ENCODE data around the gene SNAPC4. TPM values are rescaled to one million over a fixed set of nuclear protein-coding genes. Genes with fewer than 3 reads are reported as not detected.
"Not testable (repeated sequence)": the region's sequence is repeated elsewhere in the genome, so short reads cannot be mapped to it uniquely, and the experiment has no call there.

The SNAPC4 gene
- total RNA-seq, 1 donor from 2014 or later: 10.5 TPM

DNA sequence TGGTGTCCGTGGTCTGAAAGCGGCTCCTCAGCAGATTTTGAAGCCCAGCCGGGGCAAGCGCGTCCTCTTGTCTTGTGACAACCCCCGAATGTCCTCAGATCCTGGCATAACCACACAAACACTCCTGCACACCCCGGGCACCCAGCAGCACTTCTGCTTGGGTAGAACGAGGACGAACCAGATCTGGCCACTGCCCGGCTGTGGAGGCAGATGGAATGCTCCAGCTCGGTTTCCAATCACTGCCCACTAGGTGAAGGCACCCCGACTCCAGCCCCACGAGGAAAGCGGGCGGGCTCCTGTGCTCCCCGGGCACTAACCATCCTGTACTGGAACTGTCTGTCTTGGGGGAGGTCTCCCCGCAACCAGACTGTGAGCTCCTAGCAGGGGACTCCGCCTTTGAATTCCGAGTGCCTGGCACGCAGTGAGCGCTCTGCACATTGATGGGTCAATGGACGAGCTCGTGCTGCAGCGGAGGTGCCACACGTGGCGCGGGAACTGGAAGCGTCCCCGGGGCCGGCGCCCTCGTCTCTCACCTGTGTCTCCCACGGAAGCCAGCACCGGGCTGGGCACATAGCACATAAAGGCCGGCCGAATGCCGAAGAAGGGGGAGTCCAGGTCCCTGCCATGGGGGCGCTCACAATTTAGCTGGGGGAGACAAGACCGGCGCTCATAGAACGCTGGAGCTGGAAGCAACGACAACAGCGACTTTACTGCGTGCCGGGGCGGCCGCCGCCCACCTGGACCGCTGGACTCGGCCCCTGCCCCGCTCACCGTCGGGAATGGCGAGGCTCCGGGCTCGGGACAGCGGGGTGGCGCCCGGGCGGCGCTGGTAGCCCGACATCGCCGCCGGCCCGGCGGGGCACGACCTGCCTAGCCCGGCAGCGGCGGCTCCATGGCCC is 9.8 kb upstream of the SNAPC4 start:
- DNase-seq (ENCODE audit: low read depth, low spot score): no peak

DNA sequence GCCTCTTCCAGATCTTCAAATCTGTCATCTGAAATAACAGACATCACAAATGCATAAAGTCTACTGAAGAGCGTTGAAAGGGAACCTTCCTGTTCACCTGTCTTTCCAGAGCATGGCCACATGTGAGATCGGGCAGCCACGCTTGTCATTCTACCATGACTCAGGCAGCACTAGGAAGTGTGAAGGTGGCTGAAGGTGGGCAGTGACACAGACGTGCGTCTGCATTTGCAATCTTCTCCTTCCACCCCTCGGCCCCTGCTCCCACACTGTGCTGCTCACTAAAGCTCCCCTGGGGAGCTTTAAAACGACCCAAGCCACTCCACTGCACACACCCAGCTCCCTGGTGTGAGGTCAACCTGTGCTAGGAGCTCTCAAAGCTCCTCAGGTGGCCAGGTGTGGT is 7.9 kb upstream of the SNAPC4 start:
- no peak for DNase-seq (ENCODE audit: low read depth, low spot score)

DNA sequence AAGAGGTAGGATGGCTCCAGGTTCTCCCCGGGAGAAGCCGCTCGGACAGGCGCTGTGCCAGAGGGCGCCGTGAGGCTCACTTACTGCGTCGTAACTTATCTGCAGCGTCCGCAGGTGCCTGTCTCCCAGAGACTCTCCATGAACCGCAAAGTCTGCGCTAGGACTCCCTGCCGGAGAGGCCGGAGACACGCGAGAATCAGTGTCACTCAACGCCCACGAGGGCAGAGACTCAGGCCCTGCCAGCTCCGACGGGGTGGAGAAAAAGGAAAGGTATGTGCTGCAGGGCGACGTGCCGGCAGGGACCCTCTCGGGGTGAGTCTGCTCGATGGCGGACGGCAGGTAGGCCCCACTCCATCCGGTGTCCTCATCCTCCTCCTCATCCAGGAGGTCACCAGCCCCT is 7.1 kb upstream of the SNAPC4 start:
- DNase-seq (ENCODE audit: low read depth, low spot score): not testable (repeated sequence)

DNA sequence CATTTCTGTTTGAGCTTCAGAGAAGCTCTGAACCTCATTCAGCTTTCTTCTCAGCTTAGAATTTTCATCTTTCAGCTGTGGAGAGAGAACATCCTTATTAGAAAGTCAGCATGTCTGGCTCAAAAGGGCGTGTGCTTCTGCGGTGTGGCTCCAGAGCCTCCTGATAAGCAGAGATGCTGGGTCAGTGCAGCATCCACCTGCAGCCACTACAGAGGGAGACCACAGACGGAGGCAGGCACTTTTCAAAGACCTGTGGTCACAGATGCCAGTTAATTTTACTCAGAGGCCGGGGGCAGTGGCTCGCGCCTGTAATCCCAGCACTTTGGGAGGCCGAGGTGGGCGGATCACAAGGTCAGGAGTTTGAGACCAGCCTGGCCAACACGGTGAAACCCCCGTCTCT is 5.9 kb upstream of the SNAPC4 start:
- not testable (repeated sequence) for DNase-seq (ENCODE audit: low read depth, low spot score)

DNA sequence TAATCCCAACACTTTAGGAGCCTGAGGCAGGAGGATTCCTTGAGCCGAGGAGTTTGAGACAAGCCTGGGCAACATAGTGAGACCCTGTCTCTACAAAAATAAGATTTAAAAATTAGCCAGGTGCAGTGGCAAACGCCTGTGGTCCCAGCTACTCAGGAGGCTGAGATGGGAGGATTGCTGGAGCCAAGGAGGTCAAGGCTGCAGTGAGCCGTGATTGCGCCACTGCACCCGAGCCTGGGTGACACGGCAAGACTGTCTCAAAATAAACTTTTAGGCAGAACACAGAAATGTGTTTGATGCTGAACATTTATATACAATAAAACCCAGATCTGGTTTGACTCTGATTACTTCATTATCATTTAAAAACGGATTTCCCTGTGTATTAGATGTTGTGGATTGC is 5.5 kb upstream of the SNAPC4 start:
- DNase-seq (ENCODE audit: low read depth, low spot score): no peak

DNA sequence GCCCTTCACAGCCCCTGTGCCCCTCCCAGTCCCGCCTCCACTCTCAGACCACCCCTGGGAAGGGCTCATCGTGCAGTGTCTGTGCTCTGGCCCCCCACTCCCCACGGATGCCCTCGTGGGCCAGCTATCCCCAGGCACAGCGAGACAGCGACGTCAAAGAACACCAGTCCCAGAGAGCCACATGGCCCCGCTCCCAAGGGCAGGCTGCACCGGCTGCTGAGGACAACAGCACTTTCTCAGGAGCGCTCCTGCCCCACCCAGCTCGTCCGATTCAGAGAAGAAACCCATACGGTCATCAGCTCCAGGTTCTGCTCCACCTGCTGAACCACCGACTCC is 4.8 kb upstream of the SNAPC4 start:
- DNase-seq (ENCODE audit: low read depth, low spot score): no peak

DNA sequence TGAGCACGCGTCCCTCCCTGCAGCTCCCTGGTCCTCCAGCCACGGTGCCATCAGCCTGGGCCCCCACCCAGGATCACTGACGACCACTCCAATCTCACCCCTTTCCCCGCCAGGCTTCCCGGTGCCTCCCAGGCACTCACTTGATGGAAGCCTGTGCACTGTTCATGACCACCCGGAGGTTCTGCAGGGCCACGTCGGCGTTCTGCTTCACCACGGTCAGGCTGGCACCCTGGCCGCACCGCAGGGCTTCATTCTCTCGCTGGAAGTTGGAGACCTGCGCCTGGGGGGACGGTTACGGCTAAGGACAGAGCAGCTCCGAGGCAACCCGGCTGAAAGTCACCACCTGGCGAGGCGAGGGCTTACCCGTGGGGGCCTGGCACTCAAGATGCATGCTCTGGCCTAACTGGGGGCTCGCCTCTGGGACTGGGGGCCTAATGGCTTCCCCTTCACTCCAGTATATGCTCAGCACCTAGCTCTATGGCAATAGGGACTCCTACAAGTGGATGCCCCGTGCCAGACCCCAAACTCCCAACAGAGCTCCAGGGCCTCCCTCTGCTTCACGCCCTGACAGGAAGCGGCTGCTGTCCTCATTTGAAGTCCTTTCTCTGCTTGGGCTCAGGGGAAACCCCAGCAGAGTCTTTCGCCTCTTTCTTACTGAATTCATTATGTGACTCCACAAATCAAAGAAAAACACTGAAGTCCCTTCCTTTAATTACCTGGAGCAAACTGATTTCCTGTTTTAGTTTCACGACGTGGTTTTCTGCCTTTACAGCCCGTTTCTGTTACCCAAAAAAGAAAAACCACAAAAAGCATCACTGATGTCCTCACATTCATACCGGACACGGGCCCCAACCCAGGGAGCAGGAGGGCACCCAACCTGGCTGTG is 4.2 kb upstream of the SNAPC4 start:
- no peak for DNase-seq (ENCODE audit: low read depth, low spot score)

DNA sequence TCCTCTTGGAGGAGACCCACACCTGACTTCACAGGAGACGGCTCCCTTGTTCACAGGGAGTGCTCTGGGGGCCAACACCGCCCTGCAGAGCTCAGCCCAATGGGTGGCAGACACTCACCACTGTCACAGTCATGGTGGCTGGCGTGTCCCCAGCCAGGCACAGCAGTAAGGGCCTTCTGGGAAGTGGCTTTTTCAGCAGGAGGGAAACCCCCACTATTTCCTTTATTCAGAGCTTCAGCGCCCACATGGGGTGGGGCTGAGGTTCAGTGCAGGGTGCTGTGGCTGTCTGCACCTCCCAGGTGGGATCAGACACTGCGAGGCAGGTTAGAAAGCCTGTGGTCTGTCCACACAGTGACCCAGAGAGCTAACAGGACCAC is 3.6 kb upstream of the SNAPC4 start:
- DNase-seq (ENCODE audit: low read depth, low spot score): no peak

DNA sequence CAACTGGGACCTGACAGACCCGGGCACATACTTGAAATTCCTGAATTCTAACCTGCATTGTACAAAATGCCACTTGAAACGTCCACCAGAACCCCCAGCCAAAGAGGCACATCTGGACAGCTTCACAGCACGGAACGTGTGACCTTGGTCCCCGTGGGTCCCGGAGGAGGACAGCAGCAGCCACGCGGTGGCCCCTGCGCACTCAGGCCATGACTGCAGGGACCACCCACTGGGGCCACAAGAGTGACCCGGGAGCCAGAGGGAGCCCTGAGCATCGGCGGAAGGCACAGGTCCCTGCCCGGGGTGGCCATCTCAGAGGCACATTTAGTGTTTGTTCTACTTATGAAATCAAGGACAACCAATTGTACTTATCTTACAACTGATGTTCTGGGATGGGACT is 2.1 kb upstream of the SNAPC4 start:
- DNase-seq (ENCODE audit: low read depth, low spot score): no peak

DNA sequence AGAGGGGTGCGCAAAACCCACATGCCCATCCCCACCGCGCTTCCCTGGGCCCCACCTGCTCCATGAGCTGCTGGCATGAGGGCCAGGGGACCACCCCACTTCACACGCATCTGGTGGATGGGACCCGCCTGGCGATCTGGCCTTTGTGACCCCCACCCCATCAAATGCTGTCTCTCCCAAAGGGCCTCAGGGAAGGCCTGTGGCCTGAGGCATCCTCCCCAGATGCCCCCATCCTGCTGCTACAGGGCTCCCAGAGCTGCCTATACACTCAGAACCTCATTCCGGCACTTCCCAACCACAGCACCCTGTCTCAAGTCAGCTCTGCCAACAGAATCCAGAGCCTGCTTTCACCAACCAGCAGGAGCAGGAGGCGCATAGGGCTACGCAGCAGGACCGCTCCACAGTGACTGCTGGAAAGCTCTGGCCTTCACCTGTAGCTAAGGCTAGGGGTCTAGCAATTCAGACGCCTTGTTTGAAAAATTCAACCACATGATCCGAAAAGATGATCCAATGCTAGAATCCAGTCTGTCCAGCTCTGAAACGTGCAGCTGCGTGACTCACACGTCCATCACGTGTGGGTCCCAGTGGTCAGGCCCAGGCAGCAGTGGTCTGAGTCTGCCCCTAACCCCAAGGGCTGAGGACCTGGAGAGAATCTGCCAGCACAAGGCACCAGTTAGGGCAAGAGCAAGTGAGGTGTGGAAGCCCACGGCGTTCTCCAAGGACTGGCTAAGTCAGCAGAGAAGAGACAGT is 1.4 kb upstream of the SNAPC4 start:
- DNase-seq (ENCODE audit: low read depth, low spot score): no peak

DNA sequence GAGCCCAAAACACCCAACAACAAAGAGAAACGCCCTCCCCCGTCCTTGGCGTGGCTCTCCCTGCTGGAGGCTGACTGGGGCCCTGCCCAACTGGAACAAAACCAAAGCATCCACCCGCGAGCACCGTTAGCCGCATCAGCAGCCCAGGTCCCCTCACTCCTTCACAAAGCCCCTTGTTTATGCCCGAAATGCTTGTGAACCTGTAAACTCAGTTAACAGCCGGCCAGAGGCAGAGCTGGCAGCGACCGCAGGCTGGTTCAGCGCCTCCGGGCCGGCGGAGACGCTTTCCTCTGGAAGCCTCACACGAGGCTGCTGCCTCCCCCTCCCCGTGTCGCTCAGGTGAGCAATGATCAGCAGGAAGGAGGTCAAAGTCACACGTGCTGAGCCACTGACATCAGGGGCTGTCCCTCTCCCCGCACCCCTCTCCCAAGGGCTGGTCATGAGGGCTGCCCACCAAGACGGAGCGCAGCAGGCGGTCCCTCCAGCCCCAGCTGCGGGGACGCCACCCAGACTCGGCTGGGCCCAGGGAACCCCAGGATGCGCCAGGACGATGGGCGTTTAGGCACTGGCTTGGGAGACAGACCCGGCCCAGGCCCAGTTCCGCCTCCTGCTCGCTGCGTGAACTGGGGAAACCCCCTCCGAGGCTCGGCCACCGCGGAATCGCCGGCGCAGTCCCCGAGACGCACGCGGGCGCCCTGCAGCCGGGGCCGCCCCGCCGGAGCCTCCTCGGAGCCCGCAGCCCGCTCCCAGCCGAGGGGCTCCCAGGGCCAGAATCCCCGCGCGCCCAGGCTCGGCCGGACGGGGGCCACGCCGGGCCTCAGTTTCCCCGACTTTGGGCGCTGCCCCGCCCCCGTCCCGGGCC is 563 bp downstream of the SNAPC4 start:
- DNase-seq (ENCODE audit: low read depth, low spot score): no peak

DNA sequence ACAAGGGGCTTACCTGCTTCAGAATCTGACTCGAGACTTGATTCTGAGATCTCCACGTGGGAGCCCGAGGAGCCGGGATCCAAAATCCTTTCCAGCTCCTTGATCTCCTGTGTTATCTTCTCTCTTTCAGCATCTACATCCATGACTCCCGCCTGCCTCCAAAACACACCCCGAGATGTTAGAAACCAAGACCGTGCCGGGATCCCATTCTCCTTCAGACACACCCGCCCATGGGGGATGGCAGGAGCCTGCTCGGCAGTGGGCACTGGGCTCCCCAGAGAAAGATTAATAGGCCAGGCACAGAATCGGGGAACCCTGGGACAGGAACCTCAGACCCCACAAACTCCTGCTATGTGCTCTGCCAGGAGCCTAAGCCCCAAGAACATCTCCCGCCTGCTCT is 1.7 kb downstream of the SNAPC4 start:
- no peak for DNase-seq (ENCODE audit: low read depth, low spot score)

DNA sequence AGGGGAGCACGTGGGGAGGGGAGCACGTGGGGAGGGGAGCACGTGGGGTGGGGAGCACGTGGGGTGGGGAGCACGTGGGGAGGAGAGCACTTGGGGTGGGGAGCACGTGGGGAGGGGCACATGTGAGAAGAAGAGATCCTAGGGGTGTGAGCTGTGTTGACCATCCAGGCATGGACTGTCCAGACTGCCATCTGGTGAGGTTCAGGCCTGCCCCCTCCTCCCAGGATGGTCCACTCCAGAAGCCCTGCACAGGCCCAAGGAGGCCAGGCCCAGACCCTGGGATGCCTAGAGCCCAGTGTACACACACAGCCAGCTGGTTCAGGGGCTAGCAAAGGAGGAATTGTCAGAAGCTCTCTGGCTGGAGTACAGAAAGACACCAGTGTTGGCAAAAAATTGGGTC is 2.3 kb downstream of the SNAPC4 start:
- no peak for DNase-seq (ENCODE audit: low read depth, low spot score)

DNA sequence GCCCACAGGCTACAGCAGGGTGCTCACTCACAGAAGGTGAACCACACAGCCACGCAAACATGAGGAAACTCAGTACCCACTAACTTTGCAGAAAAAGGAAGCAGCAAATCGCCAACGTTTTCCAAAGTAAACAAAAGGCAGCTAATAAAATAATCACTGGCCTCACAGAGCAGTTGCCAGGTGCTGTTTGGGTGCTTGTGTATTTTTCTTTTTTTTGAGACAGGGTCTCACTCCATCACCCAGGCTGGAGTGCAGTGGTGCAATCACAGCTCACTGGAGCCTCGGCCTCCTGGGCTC is 3.8 kb downstream of the SNAPC4 start:
- no peak for DNase-seq (ENCODE audit: low read depth, low spot score)

DNA sequence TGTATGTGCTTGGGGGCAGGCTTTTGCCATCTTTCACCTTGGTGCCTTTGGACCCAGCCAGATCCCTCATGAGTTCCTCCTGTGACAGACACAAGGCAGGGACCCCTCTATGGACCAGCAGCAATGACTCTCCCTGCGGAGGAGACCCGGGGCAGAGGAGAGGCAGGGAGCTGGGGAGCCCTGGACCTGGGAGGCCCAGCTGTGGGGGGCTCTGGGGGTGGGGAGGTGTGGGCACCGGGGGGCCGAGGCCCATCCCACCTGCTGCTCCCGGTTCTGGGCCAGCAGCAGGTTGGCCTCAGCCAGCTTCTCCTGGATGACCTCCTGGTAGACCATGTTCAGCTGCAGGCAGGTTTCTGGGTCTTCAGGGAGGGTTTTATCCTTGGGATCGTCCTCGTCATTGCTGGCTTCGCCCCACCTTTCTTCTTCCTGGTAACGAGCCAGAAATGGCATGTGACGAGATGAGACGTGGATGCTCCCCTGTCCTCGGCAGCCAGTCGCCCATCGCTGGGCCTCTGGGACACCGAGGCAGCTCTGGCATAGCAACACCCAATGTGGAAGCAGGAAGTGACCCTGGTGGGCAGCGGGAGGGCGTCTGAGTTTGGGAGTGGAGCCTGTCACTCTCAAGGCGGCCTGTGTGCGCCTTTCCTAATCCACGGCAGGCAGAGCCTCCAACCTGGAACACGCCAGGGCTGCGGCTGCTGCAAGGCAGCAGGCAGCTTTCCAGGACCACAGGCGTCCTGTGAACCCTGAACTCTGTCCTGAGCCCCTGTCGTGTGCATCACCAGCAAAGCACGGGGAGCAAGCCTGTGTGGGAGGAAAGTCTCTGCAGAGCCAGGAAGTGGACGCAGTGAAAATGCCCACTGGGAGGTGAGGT is 4.4 kb downstream of the SNAPC4 start:
- no peak for DNase-seq (ENCODE audit: low read depth, low spot score)

DNA sequence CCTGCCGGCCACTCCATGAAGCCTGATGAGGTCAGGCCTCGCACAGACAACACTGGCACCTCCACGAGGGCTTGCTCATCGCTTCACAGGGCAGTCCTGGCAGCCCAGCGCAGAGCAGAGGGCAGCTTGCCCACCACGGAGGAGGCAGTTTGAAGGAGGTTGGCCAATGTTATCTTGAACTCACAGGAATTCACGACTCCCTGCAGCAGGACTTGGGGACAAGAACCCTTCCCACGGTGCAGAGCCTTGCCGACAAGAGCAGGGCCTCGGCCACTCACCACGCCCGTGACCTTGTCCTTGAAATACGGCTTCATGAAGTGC is 5.0 kb downstream of the SNAPC4 start:
- no peak for DNase-seq (ENCODE audit: low read depth, low spot score)

DNA sequence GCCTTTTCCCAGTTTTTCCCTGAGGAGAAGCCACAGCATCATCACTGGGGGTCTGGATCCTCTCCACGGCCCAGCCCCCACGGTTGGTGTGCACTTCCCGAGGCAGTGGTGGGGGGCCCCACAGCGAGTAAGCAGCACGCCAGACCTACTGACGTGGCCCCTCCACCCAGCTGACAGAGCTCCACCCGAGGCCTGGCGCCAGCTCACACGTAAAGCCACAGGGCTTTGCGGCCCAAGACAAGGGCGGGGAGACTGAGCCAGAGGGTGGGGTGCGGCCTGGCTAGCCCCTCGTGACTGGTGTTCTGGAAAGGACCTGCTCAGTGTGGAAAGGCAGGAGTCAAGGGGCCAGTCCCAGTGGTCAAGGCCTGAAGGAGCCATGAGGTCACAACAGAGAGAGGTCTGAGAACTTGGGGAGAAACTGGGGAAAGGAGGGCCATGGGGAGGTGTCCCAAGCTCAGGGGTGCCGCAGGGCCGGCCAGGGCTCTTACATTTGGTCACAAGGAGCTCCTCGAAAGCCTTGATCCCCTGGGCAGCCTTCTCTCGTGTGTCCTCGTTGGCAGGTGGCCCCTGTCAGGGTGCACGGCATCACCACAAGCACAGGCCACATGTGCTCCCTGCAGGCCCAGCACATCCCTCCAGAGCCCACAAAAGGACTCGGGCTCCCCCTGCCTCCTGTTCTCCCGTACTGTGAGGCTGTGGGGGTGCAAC is 5.5 kb downstream of the SNAPC4 start:
- DNase-seq (ENCODE audit: low read depth, low spot score): no peak

DNA sequence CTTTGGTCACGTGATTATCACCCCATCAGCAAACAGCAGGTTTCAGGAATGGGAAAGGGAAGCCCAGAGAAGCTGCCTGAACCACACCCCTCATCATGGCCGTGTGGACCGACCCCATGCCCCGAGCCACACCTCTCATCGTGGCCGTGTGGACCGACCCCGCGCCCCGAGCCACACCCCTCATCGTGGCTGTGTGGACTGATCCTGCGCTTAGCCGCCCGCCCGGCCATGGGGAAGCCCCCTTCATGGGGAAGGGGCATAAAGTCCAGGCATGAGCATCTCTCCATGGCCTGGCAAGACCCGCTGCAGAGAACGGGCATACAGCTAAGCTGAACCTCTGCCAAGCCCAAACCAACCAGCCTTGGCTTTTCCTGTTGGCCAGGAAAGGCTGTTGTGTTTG is 6.4 kb downstream of the SNAPC4 start:
- DNase-seq (ENCODE audit: low read depth, low spot score): no peak

DNA sequence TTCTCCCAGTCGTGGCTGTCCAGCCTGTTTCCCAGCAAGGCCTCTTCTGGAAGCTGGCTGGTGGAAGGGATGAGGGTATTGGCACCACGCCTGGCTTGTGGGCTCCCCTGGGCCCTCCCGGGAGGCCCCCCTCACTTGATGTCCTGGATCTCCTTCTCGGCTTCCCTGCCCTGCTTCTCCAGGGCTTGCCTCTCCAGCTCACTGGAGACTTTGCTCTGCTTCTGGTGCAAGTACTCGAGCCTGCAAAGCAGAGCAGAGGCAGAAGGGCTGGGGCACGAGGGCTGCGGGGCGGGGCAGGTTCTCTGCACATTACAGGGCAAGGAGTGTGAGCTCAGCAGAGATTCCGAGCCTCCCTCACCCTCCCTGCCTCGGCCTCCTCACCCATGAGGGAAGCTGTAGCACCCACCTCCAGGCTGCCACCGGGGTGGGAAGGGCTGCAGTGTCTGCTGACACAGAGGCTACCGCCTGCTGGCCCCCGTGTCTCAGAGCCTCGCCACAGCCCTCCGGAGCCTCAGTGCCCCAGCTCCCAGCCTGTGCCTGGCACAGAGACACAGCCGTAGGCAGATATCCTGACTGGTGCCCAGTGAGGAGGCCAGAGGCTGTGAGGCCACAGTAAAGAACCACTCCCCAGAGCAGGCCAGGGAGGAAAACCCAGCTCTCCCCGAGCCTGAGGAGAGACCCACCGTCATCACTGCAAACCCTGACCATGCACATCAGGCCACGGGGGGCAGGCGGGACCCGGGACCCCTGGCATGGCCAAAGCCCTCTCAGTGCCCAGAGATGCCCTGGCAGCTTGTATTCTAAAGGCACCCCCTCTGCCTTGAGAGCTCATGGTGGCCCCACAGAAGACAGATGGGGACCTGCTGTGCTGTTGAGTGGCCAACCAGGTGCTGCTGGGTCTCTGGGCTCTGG is 7.2 kb downstream of the SNAPC4 start:
- DNase-seq (ENCODE audit: low read depth, low spot score): no peak
